Fibroblast of villous mesenchyme (primary cell): Measurements from ENCODE around the gene TMC3. TPM values are rescaled to one million over a fixed set of nuclear protein-coding genes. Genes with fewer than 3 reads are reported as not detected.

ENCODE experiments used
- DNase-seq: peaks from one replicate; pipeline ENCODE4 v3.0.0-alpha.2; 2010; ENCODE audit warnings: low read depth
- H3K4me3 ChIP-seq: 2 replicates; pipeline ENCODE4 v1.5.1; 2011; ENCODE audit warnings: low read depth, mild to moderate bottlenecking, low read length
- CTCF ChIP-seq: IDR thresholded peaks from 2 replicates; pipeline ENCODE4 v1.5.1; 2012; ENCODE audit warnings: low read depth, mild to moderate bottlenecking, low read length; ENCODE audit not compliant: insufficient read depth
- total RNA-seq: library from RNA; depleted of rRNA; stranded (reverse); fragments of >200 nt; gene quantifications from 2 replicates; pipeline ENCODE4 v1.2.3, GENCODE V29; 2012

Gene TMC3
- total RNA-seq, 1 donor, result not detected

GRCh38 chr15:81321667-81322066 is 52.3 kb downstream of the TMC3 start:
- H3K4me3 ChIP-seq, result peak overlapping the region; percentile 95
- DNase-seq, result no peak
- TF ChIP-seq CTCF, result no peak

GRCh38 chr15:81317642-81318017 is 56.4 kb downstream of the TMC3 start:
- no peak overlapping the region for H3K4me3 ChIP-seq
- no peak for DNase-seq
- TF ChIP-seq CTCF, result no peak

GRCh38 chr15:81316267-81316666 is 57.7 kb downstream of the TMC3 start:
- H3K4me3 ChIP-seq, result no peak overlapping the region
- no peak for DNase-seq
- TF ChIP-seq CTCF, result no peak

- no peak for DNase-seq
- H3K4me3 ChIP-seq, result no peak overlapping the region
- no peak for TF ChIP-seq CTCF
These were observed 58.4 kb downstream of the TMC3 start for GRCh38 chr15:81315452-81316175.

- no peak overlapping the region for H3K4me3 ChIP-seq
- no peak for TF ChIP-seq CTCF
- DNase-seq, result no peak
These were observed 59.6 kb downstream of the TMC3 start for GRCh38 chr15:81314378-81314777.

GRCh38 chr15:81313686-81314085 is 60.3 kb downstream of the TMC3 start:
- H3K4me3 ChIP-seq, result no peak overlapping the region
- no peak for TF ChIP-seq CTCF
- DNase-seq, result no peak
